Measurements from ENCODE around the gene GRM1.

GRM1 gene

DNA sequence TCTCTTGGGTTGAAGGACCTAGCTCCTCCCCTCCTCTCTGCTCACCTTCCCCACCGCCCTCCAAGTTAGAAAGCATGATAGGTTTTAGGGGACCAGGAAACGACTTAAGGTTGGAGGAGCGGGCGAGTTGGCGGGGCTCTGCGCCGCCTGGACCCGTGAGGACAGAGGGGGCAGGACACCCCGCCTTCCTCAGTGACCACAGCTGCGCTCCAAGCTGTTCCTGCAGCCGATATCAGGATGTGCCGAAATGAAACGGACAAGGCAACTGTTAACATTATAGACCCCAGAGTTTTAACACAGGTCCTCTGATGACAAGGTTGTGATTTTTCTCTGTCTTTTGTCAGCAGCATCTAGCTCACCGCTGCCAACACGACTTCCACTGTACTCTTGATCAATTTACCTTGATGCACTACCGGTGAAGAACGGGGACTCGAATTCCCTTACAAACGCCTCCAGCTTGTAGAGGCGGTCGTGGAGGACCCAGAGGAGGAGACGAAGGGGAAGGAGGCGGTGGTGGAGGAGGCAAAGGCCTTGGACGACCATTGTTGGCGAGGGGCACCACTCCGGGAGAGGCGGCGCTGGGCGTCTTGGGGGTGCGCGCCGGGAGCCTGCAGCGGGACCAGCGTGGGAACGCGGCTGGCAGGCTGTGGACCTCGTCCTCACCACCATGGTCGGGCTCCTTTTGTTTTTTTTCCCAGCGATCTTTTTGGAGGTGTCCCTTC lies at the start of gene GRM1:
GRM1 (plus strand) TSS at position 212 of the 722 bp plus-strand sequence; CDS start at position 668, 456 bp downstream.
- no peak for DNase-seq (ENCODE audit: low read depth)
- in situ Hi-C loops (cut with HindIII; ENCODE audit: low sequenced_read_pairs): no loop called here
- H3K4me3 ChIP-seq (ENCODE audit: low read depth, low read length): peak within 1 kb of the TSS; percentile 35
- TF ChIP-seq, protein P1, sequence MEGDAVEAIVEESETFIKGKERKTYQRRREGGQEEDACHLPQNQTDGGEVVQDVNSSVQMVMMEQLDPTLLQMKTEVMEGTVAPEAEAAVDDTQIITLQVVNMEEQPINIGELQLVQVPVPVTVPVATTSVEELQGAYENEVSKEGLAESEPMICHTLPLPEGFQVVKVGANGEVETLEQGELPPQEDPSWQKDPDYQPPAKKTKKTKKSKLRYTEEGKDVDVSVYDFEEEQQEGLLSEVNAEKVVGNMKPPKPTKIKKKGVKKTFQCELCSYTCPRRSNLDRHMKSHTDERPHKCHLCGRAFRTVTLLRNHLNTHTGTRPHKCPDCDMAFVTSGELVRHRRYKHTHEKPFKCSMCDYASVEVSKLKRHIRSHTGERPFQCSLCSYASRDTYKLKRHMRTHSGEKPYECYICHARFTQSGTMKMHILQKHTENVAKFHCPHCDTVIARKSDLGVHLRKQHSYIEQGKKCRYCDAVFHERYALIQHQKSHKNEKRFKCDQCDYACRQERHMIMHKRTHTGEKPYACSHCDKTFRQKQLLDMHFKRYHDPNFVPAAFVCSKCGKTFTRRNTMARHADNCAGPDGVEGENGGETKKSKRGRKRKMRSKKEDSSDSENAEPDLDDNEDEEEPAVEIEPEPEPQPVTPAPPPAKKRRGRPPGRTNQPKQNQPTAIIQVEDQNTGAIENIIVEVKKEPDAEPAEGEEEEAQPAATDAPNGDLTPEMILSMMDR (IDR thresholded peaks at IDR 0.05; ENCODE audit: low read depth, low read length, missing control alignments): no peak

DNA sequence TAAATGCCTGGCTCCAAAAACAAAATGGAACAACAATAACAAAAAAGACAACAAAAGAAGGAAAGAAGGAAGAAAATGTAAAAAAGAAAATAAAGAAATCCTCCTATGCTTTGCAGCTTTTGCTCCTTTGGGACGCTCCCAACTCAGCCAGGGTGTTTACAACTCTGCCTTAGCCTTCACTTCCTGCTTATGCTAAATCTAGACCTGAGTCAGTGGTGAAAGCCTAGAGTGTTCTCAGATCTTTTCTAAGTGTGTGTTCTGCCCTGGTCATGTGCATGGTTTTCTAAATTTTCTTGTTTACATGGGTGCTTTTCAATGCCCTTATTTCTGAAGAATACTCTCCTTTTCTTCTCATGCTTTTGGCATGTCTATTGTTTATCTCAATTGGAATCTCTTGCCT lies 19.5 kb upstream of the GRM1 start:
- DNase-seq (ENCODE audit: low read depth): no peak
- in situ Hi-C loops (cut with HindIII; ENCODE audit: low sequenced_read_pairs): no loop called here
- TF ChIP-seq, protein P1 (IDR thresholded peaks at IDR 0.05; ENCODE audit: low read depth, low read length, missing control alignments): no peak
- no peak overlapping the region for H3K4me3 ChIP-seq (ENCODE audit: low read depth, low read length)

DNA sequence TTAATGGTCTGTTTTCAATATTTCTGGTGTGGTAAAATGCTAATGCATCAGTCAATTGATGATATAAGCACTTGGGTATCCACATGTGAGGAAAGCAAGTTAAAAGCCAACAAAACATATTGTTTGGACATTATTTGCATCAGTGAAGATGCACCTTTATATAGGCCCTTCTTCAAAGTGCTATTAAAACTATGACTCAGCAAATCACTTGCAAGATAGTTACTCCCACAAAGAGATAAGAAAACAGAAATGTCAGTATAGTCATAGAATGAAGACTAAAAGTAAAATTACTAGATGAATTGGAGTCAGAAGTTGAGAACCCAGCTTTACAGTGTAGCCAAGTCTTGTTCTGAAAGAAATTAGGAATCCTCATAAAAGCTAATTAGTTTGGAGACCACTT lies 14.6 kb upstream of the GRM1 start:
- in situ Hi-C loops (cut with HindIII; ENCODE audit: low sequenced_read_pairs): no loop called here
- no peak overlapping the region for H3K4me3 ChIP-seq (ENCODE audit: low read depth, low read length)
- no peak for DNase-seq (ENCODE audit: low read depth)
- TF ChIP-seq, protein P1 (IDR thresholded peaks at IDR 0.05; ENCODE audit: low read depth, low read length, missing control alignments): no peak

DNA sequence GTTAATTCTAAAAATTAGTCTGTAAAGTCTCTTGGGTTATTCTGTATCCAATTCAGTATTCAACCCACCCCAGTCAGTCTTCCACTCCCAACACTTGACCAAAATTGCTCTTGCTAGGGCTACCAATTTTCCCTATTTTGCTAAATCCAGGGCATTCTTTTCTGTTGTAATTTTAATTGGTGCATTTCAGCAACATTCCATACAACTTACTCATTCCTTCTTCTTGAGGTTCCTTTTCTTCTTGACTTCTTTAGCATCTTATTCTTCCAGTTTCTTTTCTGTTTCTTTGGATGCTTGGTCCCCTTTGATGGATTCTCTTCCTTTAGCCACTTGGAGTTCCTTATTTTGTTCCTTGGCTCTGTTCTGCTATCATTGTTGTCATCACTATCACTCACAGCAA lies 11.2 kb upstream of the GRM1 start:
- TF ChIP-seq, protein P1 (IDR thresholded peaks at IDR 0.05; ENCODE audit: low read depth, low read length, missing control alignments): no peak
- no peak overlapping the region for H3K4me3 ChIP-seq (ENCODE audit: low read depth, low read length)
- in situ Hi-C loops (cut with HindIII; ENCODE audit: low sequenced_read_pairs): no loop called here
- no peak for DNase-seq (ENCODE audit: low read depth)

DNA sequence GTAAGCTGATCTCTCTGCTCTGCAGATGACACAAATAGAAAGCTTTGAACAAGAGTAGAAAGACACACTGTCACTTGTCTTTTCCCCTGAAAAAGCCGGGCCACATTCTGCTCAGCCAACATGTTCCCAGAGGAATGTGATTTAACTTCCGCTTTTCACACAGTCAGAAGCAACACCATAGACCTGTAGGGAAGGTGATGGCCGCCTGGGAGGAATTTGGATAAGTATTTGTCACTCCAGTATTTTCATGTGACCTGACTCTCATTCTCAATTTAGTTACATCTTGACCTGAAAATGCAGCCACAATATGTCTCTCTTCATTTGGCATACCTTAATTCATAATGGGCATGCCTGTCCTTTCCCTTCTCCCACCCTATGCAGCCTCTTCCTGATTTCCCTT lies 2.0 kb upstream of the GRM1 start:
- H3K4me3 ChIP-seq (ENCODE audit: low read depth, low read length): no peak overlapping the region
- TF ChIP-seq, protein P1 (IDR thresholded peaks at IDR 0.05; ENCODE audit: low read depth, low read length, missing control alignments): no peak
- no peak for DNase-seq (ENCODE audit: low read depth)
- in situ Hi-C loops (cut with HindIII; ENCODE audit: low sequenced_read_pairs): no loop called here

DNA sequence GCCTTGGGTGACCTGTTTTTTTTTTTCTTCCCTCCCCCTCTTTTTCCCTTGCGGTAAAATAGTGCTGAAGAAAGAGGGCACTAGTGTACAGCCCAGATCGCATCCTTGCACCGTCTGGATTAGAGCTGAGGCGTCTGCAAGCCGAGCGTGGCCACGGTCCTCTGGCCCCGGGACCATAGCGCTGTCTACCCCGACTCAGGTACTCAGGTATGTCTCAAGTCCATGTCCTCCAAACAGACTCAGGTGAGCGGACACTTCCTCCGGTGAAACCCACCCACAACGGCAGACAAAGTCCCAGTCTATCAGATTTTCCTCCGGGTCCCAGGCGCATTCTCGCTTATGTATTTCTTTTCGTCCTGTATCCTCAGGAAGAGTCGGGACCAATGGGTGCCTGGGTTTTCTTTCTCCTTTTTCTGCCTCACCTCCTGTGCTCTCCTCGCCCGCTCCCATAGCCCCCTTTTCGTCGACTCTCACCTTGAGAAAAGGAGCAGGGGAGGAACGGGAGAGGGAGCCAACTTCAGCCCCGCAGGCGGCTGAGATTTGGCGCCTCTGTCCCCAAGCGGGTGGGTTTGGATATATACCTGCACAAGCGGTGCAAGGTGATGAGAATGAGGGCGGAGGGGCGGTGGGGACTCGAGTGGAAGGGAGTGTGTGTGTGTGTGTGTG lies 1.1 kb upstream of the GRM1 start:
- DNase-seq (ENCODE audit: low read depth): no peak
- TF ChIP-seq, protein P1 (IDR thresholded peaks at IDR 0.05; ENCODE audit: low read depth, low read length, missing control alignments): no peak
- H3K4me3 ChIP-seq (ENCODE audit: low read depth, low read length): no peak overlapping the region
- in situ Hi-C loops (cut with HindIII; ENCODE audit: low sequenced_read_pairs): no loop called here

Measured in astrocyte of the cerebellum (primary cell).